GM21576 (cell line): ENCODE results near the gene AMPH.

Experiments used
- ATAC-seq: cut with Tn5 transposase; IDR thresholded peaks from one replicate; pipeline ENCODE4 v1.9.1; 2021; ENCODE audit warnings: mild to moderate bottlenecking, moderate library complexity; ENCODE audit not compliant: unreplicated experiment

Gene AMPH

GRCh38 chr7:38548605-38549004, 82.6 kb downstream of the AMPH start:
- ATAC-seq = no peak

GRCh38 chr7:38546763-38547162, 84.4 kb downstream of the AMPH start:
- no peak for ATAC-seq

- no peak for ATAC-seq
Observed at GRCh38 chr7:38545977-38546376, 85.2 kb downstream of the AMPH start.

GRCh38 chr7:38542156-38542555, 89.0 kb downstream of the AMPH start:
- no peak for ATAC-seq

- ATAC-seq = no peak
Observed at GRCh38 chr7:38541440-38541839, 89.7 kb downstream of the AMPH start.

GRCh38 chr7:38539477-38540081, 91.6 kb downstream of the AMPH start:
- no peak for ATAC-seq

- ATAC-seq = no peak
Observed at GRCh38 chr7:38535073-38535472, 96.1 kb downstream of the AMPH start.

- no peak for ATAC-seq
Observed at GRCh38 chr7:38525857-38526256, 105.3 kb downstream of the AMPH start.

- ATAC-seq = no peak
Observed at GRCh38 chr7:38524786-38525185, 106.4 kb downstream of the AMPH start.

- no peak for ATAC-seq
Observed at GRCh38 chr7:38520741-38521140, 110.4 kb downstream of the AMPH start.

- no peak for ATAC-seq
Observed at GRCh38 chr7:38518541-38518940, 112.6 kb downstream of the AMPH start.

GRCh38 chr7:38512704-38513103, 118.5 kb downstream of the AMPH start:
- ATAC-seq = no peak

GRCh38 chr7:38512291-38512690, 118.9 kb downstream of the AMPH start:
- ATAC-seq = no peak

- ATAC-seq = no peak
Observed at GRCh38 chr7:38507384-38507783, 123.8 kb downstream of the AMPH start.

GRCh38 chr7:38506756-38507155, 124.4 kb downstream of the AMPH start:
- no peak for ATAC-seq

- ATAC-seq = no peak
Observed at GRCh38 chr7:38506004-38506403, 125.2 kb downstream of the AMPH start.

- ATAC-seq = no peak
Observed at GRCh38 chr7:38504684-38505083, 126.5 kb downstream of the AMPH start.

- ATAC-seq = no peak
Observed at GRCh38 chr7:38502848-38503247, 128.3 kb downstream of the AMPH start.

- ATAC-seq = no peak
Observed at GRCh38 chr7:38502289-38502688, 128.9 kb downstream of the AMPH start.

- no peak for ATAC-seq
Observed at GRCh38 chr7:38492010-38492409, 139.2 kb downstream of the AMPH start.

GRCh38 chr7:38482521-38482920, 148.7 kb downstream of the AMPH start:
- ATAC-seq = no peak

GRCh38 chr7:38481401-38481800, 149.8 kb downstream of the AMPH start:
- ATAC-seq = no peak

GRCh38 chr7:38478404-38478803, 152.8 kb downstream of the AMPH start:
- ATAC-seq = no peak
